H9 (cell line): ENCODE data around the gene LRRC7. TPM values are rescaled to one million over a fixed set of nuclear protein-coding genes. Genes with fewer than 3 reads are reported as not detected.

ENCODE experiments used
- DNase-seq: peaks from one replicate; pipeline ENCODE4 v3.0.0-alpha.2; 2017
- H2AFZ ChIP-seq: one replicate; pipeline ENCODE4 v1.6.1; 2013; ENCODE audit warnings: mild to moderate bottlenecking, low read length, control low read depth, moderate library complexity
- H2AK5ac ChIP-seq: 2 replicates; pipeline ENCODE4 v1.6.1; 2013; ENCODE audit warnings: low read length, control low read depth, mixed read lengths; ENCODE audit not compliant: insufficient read length
- H2BK120ac ChIP-seq: one replicate; pipeline ENCODE4 v1.6.1; 2013; ENCODE audit warnings: low read depth, mild to moderate bottlenecking, low read length, control low read depth, inconsistent platforms; ENCODE audit not compliant: poor library complexity, severe bottlenecking
- H2BK12ac ChIP-seq: 2 replicates; pipeline ENCODE4 v1.6.1; 2013; ENCODE audit warnings: low read length, control low read depth, mixed read lengths, low read depth; ENCODE audit not compliant: insufficient read length
- H2BK15ac ChIP-seq: 2 replicates; pipeline ENCODE4 v1.6.1; 2013; ENCODE audit warnings: low read depth, low read length, control low read depth
- H2BK20ac ChIP-seq: one replicate; pipeline ENCODE4 v1.6.1; 2013; ENCODE audit warnings: low read depth, mild to moderate bottlenecking, low read length, control low read depth, inconsistent platforms; ENCODE audit not compliant: poor library complexity, severe bottlenecking
- H2BK5ac ChIP-seq: 2 replicates; pipeline ENCODE4 v1.6.1; 2013; ENCODE audit warnings: low read length, control low read depth, mixed read lengths; ENCODE audit not compliant: insufficient read length
- H3K14ac ChIP-seq: 2 replicates; pipeline ENCODE4 v1.6.1; 2013; ENCODE audit warnings: low read length, control low read depth; ENCODE audit not compliant: insufficient read depth
- H3K18ac ChIP-seq: 2 replicates; pipeline ENCODE4 v1.6.1; 2013; ENCODE audit warnings: low read depth, mild to moderate bottlenecking, mixed read lengths, low read length, control low read depth; ENCODE audit not compliant: insufficient read length
- H3K23ac ChIP-seq: 2 replicates; pipeline ENCODE4 v1.6.1; 2013; ENCODE audit warnings: low read length, control low read depth, mixed read lengths, low read depth; ENCODE audit not compliant: insufficient read length
- H3K23me2 ChIP-seq: 2 replicates; pipeline ENCODE4 v1.6.1; 2013; ENCODE audit warnings: low read depth, mild to moderate bottlenecking, mixed read lengths, low read length, control low read depth; ENCODE audit not compliant: insufficient read length, poor library complexity, severe bottlenecking
- H3K27ac ChIP-seq: 2 replicates; pipeline ENCODE4 v1.5.1; 2013; ENCODE audit warnings: low read length, control low read depth, mixed read lengths, low read depth; ENCODE audit not compliant: insufficient read length
- H3K27me3 ChIP-seq: 2 replicates; pipeline ENCODE4 v1.6.1; 2013; ENCODE audit warnings: low read length, control low read depth, inconsistent platforms; ENCODE audit not compliant: insufficient read depth
- H3K4ac ChIP-seq: 2 replicates; pipeline ENCODE4 v1.6.1; 2013; ENCODE audit warnings: low read depth, mild to moderate bottlenecking, control low read depth, inconsistent platforms, low read length, moderate library complexity
- H3K4me1 ChIP-seq: 2 replicates; pipeline ENCODE4 v1.6.1; 2013; ENCODE audit warnings: low read length, control low read depth, inconsistent platforms; ENCODE audit not compliant: insufficient read depth
- H3K4me2 ChIP-seq: 2 replicates; pipeline ENCODE4 v1.6.1; 2013; ENCODE audit warnings: low read length, control low read depth, mixed read lengths; ENCODE audit not compliant: insufficient read length, insufficient read depth
- H3K56ac ChIP-seq: 2 replicates; pipeline ENCODE4 v1.6.1; 2013; ENCODE audit warnings: low read depth, mild to moderate bottlenecking, mixed read lengths, low read length, control low read depth; ENCODE audit not compliant: insufficient read length
- H3K79me1 ChIP-seq: 2 replicates; pipeline ENCODE4 v1.6.1; 2013; ENCODE audit warnings: low read depth, mild to moderate bottlenecking, moderate library complexity, low read length, control low read depth, inconsistent platforms; ENCODE audit not compliant: insufficient read depth, poor library complexity, severe bottlenecking
- H3K79me2 ChIP-seq: 2 replicates; pipeline ENCODE4 v1.6.1; 2013; ENCODE audit warnings: low read length, control low read depth, inconsistent platforms; ENCODE audit not compliant: insufficient read depth
- H3K9ac ChIP-seq: 2 replicates; pipeline ENCODE4 v1.6.1; 2013; ENCODE audit warnings: low read length, control low read depth, mixed read lengths; ENCODE audit not compliant: insufficient read length; ENCODE audit errors: extremely low read depth
- H3K9me3 ChIP-seq: one replicate; pipeline ENCODE4 v1.6.1; 2013; ENCODE audit warnings: low read depth, low read length, inconsistent platforms; ENCODE audit not compliant: control insufficient read depth
- H3T11ph ChIP-seq: one replicate; pipeline ENCODE4 v1.6.1; 2013; ENCODE audit warnings: mild to moderate bottlenecking, low read length, control low read depth, inconsistent platforms
- H4K20me1 ChIP-seq: one replicate; pipeline ENCODE4 v1.6.1; 2013; ENCODE audit not compliant: control insufficient read depth, insufficient read length, insufficient read depth
- H4K5ac ChIP-seq: 2 replicates; pipeline ENCODE4 v1.6.1; 2013; ENCODE audit warnings: low read depth, mild to moderate bottlenecking, mixed read lengths, low read length, control low read depth; ENCODE audit not compliant: insufficient read length
- H4K8ac ChIP-seq: replicated peaks from 2 replicates; pipeline ENCODE4 v1.6.1; 2013; ENCODE audit warnings: low read length, control low read depth, mixed read lengths, low read depth; ENCODE audit not compliant: insufficient read length
- H4K91ac ChIP-seq: 2 replicates; pipeline ENCODE4 v1.6.1; 2013; ENCODE audit warnings: low read depth, mild to moderate bottlenecking, moderate library complexity, mixed read lengths, low read length, control low read depth; ENCODE audit not compliant: insufficient read length
- H3K27ac Mint-ChIP-seq, 3 experiments: 2 replicates in 2 of 3; 3 replicates in 1 of 3; pipeline ENCODE4 v1.8.0; 2020 to 2021; ENCODE audit warnings: mixed read lengths in 3 of 3, mild to moderate bottlenecking in 1 of 3, moderate library complexity in 1 of 3
- H3K27me3 Mint-ChIP-seq: 2 replicates; pipeline ENCODE4 v1.8.0; 2021; ENCODE audit warnings: low read depth, mild to moderate bottlenecking, moderate library complexity, mixed read lengths
- H3K36me3 Mint-ChIP-seq, 3 experiments: 2 replicates in 2 of 3; 3 replicates in 1 of 3; pipeline ENCODE4 v1.8.0; 2020 to 2021; ENCODE audit warnings: low read depth in 3 of 3, mixed read lengths in 3 of 3; ENCODE audit not compliant: insufficient read depth in 1 of 3
- H3K4me1 Mint-ChIP-seq, 2 experiments: 2 replicates each; pipeline ENCODE4 v1.8.0; 2020; ENCODE audit warnings: mixed read lengths in 2 of 2
- H3K4me3 Mint-ChIP-seq, 2 experiments: 2 replicates in 1 of 2; 3 replicates in 1 of 2; pipeline ENCODE4 v1.8.0; 2020 to 2021; ENCODE audit warnings: mild to moderate bottlenecking in 2 of 2, mixed read lengths in 2 of 2, moderate library complexity in 1 of 2
- H3K9me3 Mint-ChIP-seq, 2 experiments: 2 replicates in 1 of 2; 3 replicates in 1 of 2; pipeline ENCODE4 v1.8.0; 2020; ENCODE audit warnings: mild to moderate bottlenecking in 2 of 2, mixed read lengths in 2 of 2, moderate library complexity in 1 of 2
- CTCF ChIP-seq: fragments of 200-600 bp; sonication (generic); conservative IDR thresholded peaks from 3 replicates; pipeline ENCODE4 v1.8.0; 2021; ENCODE audit warnings: antibody characterized with exemption, mild to moderate bottlenecking
- WGBS: extraction: QIAGEN DNeasy Blood & Tissue Kit; methylation state at CpG from one replicate; pipeline ENCODE4 v1.1.7; 2013; ENCODE audit warnings: missing lambda C conversion rate, low lambda C conversion rate, mixed read lengths; ENCODE audit not compliant: insufficient read length; ENCODE audit errors: extremely low coverage; 5-methylcytosine and 5-hydroxymethylcytosine counted together
- total RNA-seq: library from RNA; stranded (reverse); gene quantifications from 2 replicates; pipeline ENCODE4 v1.2.1, GENCODE V29; 2021

The LRRC7 gene
- total RNA-seq, 1 experiment from 2014 or later: not detected

- H3K4me3 Mint-ChIP-seq: no peak overlapping the region
- Histone ChIP-seq H3K14ac (no peak overlapping the region), H4K5ac (no peak overlapping the region), H3K9me3 (no peaks in the 10 kb centered on the region), H3K27me3 (no peaks in the 10 kb centered on the region), H2BK5ac (no peak overlapping the region), H3K9ac (no peak overlapping the region), H3T11ph (no peak overlapping the region), H3K4ac (no peak overlapping the region), H2BK12ac (no peak overlapping the region), H3K4me1 (no peaks in the 10 kb centered on the region), H3K23ac (no peak overlapping the region), H3K4me2 (no peak overlapping the region), H4K8ac (no peak overlapping the region), H3K18ac (no peak overlapping the region), H3K79me1 (no peaks in the 10 kb centered on the region), H2BK15ac (no peak overlapping the region), H2BK120ac (no peak overlapping the region), H2BK20ac (no peak overlapping the region), H3K23me2 (no peaks in the 10 kb centered on the region), H2AFZ (no peak overlapping the region), H3K56ac (no peak overlapping the region), H4K91ac (no peak overlapping the region), H4K20me1 (no peaks in the 10 kb centered on the region), H3K27ac (no peak overlapping the region), H3K79me2 (no peaks in the 10 kb centered on the region), H2AK5ac (no peak overlapping the region)
- no peak overlapping the region for H3K27ac Mint-ChIP-seq
- no peak for TF ChIP-seq CTCF
- H3K27me3 Mint-ChIP-seq: no peaks in the 10 kb centered on the region
- peaks cover 0 to 5% of the 10 kb centered on the region in 2 experiments; a peak in 2 of 4 replicates for H3K4me1 Mint-ChIP-seq
- H3K36me3 Mint-ChIP-seq: no peaks in the 10 kb centered on the region
- no peak for DNase-seq
- H3K9me3 Mint-ChIP-seq: no peaks in the 10 kb centered on the region
- no CpG with 5 or more reads among the region's 7 CpGs for WGBS
These were observed 473.8 kb downstream of the LRRC7 start for GRCh38 chr1:70041317-70042045.
